ENCODE measurements around the gene FIBCD1.
"Not testable (repeated sequence)": the region's sequence is repeated elsewhere in the genome, so short reads cannot be mapped to it uniquely, and the experiment has no call there.

FIBCD1 gene

GRCh38 chr9:130973686-130974281 is 34.7 kb upstream of the FIBCD1 start:
- DNase-seq (ENCODE audit: low spot score): no peak

GRCh38 chr9:130972957-130973685 is 34.1 kb upstream of the FIBCD1 start:
- no peak for DNase-seq (ENCODE audit: low spot score)

- no peak for DNase-seq (ENCODE audit: low spot score)
Measured at GRCh38 chr9:130972277-130972956, 33.4 kb upstream of the FIBCD1 start.

GRCh38 chr9:130971294-130971849 is 32.3 kb upstream of the FIBCD1 start:
- DNase-seq (ENCODE audit: low spot score): no peak

GRCh38 chr9:130970855-130971254 is 31.8 kb upstream of the FIBCD1 start:
- DNase-seq (ENCODE audit: low spot score): no peak

- DNase-seq (ENCODE audit: low spot score): no peak
Measured at GRCh38 chr9:130970052-130970451, 31.0 kb upstream of the FIBCD1 start.

GRCh38 chr9:130965680-130966079 is 26.6 kb upstream of the FIBCD1 start:
- DNase-seq (ENCODE audit: low spot score): no peak

DNA sequence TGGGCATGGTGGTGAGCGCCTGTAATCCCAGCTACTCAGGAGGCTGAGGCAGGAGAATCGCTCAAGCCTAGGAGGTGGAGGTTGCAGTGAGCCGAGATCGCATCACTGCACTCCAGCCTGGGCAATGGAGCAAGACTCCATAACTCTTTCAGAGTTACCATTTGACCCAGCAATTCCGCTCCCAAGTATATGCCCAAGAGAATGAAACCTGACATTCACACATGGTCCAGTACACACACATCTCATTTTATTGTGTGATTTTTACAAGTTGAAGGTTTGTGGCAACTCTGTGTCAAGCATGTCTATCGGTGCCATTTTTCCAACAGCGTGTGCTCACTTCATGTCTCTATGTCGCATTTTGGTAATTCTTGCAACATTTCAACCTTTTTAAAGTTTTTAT is 24.9 kb upstream of the FIBCD1 start:
- no peak for DNase-seq (ENCODE audit: low spot score)

DNA sequence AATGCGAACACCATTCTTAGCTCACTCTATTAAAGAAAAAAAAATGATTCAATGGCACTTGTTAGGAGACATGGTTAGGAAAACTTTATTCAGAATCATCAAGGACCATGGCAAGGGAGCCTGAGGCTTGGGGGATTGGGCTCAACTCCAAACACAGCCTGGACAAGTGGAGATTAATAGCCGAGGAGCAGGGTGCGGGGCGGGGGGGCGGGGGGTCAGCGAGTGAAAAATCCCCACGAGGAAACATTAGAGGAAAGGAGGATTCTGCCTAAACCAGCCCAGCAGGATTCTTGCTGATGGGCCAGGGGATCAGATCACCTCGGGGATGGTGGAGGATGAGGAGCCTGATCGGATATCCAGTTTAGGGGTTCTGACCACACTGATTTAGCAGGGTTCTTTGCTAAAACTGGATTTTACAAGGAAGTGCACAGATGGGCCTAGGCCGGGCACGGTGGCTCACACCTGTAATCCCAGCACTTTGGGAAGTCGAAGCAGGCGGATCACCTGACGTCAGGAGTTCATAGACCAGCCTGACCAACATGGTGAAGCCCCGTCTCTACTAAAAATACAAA is 24.4 kb upstream of the FIBCD1 start:
- no peak for DNase-seq (ENCODE audit: low spot score)

DNA sequence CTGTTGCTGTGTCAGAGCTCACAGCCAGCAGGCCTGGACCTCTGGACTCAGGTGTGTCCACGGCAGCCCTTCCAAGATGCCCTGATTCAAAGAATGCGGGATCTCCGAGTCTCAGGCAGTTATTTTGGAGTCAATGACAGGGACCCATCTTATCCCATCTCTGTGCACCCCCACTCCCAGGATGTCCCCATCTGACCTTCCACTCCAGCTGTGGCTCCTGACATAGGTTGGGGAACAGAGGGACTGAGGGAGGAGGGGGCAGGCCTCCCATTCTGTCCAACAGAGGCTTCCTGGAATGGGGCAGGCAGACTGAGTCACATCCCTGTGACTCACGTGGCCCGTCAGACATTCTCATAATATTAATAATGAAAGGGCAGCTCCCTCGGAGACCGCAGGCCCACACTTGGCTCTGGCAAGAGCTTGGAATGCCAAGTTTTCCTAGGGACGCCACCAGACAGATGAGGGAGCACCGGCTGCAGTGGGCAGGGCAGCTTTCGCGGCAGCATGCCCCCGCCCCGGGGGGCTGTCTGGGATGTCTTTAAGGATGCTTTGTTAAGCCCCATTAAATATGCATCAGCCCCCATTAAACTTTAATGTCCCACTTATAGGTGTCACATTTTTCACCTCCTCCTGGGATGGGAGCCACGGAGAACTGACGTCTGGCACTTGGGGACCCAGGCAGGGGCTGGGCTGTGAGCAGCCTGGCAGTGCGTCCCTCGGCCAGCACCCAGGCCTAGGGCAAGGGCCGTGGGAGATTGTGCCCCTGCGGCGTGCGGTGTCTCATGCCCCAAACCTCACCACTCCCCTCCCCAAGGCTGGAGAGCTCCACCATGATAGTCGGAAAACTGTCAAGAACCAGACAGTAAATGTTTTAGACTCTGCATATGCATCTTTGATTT is 23.6 kb upstream of the FIBCD1 start:
- DNase-seq (ENCODE audit: low spot score): peak; percentile 99

- no peak for DNase-seq (ENCODE audit: low spot score)
Measured at GRCh38 chr9:130961511-130962300, 22.7 kb upstream of the FIBCD1 start.

DNA sequence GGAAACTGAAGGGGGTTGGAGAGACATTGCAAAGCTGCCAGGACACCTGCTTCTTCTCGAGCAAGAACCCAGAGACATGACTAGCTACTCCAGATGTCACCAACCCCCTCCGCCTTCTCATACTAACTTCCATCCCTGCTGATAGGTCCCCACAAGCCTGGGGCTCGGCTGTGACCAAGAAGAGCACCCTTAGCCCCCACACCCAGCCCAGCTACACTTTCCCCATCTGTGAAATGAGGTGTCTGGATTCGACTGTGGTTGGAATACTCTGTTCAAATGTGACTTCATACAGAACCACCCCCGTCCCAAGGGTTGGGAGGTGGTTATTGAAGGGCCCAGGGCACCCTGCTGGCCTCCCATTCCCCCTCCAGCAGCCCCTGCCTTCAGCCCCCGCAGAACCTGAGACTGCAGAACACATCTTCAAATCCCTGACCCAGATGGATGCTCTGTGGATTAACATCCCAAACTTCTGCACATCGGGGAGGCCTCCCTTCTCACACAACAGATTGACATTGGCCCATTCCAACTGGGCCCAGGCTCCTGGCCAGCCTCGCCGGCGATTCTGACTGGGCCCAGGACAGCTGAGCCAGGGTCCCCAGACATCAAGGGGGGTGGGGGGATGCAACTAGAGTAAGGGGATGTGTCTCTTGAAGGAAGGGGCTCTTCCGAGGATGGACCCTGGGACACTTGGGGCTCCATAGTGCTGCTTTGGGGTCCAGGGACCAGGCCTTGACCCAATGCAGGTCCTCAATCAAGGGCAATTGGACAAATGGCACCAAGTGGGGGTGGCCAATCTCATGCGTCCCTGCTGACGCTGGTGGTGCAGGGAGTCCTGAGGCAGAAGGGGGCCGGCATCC is 21.7 kb upstream of the FIBCD1 start:
- DNase-seq (ENCODE audit: low spot score): no peak

- no peak for DNase-seq (ENCODE audit: low spot score)
Measured at GRCh38 chr9:130959809-130960334, 20.8 kb upstream of the FIBCD1 start.

GRCh38 chr9:130958564-130958963 is 19.5 kb upstream of the FIBCD1 start:
- DNase-seq (ENCODE audit: low spot score): not testable (repeated sequence)

DNA sequence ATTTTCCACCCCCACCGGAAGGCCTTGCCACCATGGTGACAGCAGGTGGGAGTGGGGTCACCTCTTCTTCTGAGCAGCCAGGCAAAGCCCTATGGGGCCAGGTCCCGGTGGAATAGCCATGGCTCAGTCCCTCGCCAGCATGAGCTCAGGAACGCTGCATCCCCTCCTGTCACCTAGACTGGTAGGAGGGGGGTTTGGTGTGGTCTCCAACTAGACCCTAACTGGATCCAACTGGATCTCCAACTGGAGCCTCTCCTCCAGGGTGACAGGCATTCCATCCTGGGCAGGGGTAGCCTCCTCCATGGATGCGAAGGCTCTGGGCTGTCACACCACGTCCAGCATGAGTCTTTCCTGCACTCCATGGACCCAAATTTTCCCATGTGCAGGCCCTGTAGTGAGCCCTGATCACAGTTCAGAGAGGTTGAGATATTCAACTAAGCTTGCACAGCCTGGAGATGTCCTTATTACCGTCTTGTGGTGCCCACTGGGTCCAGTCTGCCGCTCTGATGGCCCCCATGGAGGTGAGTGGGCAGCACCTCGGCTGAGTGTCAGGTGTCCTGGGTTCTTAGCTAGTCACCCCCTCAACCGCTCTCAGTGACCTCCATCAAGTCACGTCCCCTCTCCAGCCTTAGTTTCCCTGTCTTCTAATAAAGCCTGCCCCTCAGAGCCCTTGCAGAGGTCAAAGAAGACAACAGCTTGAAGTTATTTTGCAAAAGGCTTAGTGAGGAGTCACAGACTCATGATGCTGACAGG is 18.6 kb upstream of the FIBCD1 start:
- DNase-seq (ENCODE audit: low spot score): no peak

DNA sequence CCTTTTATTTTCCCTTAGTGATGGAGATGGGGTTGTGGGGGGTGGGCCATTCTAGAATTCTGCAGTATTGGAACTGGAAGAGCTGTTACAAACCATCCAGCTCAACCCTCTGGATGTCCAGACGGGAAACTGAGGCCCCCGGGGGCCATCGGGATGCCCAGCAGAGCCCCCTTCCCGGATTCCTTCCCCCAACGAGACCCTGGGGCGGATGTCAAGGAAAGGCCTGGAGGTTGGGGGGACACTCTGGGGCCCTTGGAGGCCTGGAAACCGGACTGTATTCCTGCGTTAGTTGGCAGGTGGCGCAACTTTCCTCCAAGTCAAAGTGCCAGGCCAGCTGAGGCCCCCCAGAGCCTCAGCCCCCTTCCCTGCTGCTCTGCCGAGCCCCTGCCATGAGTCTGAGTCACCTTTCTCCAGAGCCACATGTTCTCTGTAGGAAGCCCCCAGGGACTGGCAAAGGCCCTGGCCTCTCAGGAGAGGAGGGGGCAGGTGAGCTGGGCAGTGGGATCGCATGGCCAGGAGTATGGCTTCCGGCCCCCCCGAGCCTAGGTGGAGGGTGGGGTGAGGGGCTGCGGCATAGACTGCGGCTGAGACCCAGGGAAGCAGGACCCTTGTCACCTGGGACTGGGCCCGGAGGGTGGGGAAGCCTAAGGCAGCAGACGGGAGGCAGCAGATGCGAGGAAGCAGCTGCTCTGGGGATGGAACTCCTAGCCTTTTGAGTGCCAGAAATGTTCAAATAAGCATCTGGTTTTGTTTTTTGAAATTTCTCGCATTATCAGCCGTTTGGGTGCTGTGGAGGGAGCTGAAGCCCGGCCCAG is 17.8 kb upstream of the FIBCD1 start:
- no peak for DNase-seq (ENCODE audit: low spot score)

DNA sequence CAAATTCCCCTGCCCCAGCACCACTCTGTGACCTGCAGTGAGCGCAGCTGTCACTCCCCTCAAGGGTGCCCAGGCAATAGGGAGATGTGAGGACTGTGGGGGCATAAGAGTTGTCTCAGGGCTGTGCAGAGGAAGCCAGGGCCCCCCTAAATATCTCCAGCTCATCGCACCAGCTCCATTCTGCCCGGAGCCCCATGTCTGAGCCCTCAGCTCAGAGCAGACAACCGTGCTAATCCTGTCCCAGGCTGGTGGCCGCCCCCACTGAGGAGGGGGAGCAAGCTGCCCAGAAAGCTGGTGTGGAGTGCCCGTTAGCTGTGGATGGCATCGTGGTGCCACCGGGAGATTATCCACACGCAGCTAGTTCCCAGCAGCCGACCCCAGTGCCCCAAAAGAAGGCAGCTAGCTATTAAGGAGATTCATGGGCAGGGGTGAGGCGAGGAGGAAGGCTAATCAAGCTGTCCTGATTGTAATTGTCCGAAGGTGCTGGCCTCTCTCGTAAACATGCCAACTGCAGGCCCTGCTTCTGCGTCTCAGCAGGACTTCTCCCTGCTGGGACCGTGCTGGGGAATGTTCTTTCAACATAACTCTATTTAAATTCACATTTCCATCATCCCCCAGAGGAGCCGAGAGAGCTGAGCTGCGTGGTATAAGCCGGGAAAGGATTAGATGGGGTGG is 17.0 kb upstream of the FIBCD1 start:
- no peak for DNase-seq (ENCODE audit: low spot score)

All from AG08395 (cell line).